IPS DF 6.9 (cell line): ENCODE results near the gene MRPL10.

Experiments
- DNase-seq: peaks from one replicate; pipeline ENCODE4 v3.0.0-alpha.2; 2013; ENCODE audit warnings: low read depth, low spot score
- H3K27ac ChIP-seq: one replicate; pipeline ENCODE4 v1.5.1; 2013; ENCODE audit warnings: low read length, control low read depth
- H3K27me3 ChIP-seq: 2 replicates; pipeline ENCODE4 v1.6.1; 2013; ENCODE audit warnings: mild to moderate bottlenecking, low read length; ENCODE audit not compliant: control insufficient read depth, insufficient read depth
- H3K36me3 ChIP-seq: 2 replicates; pipeline ENCODE4 v1.6.1; 2013; ENCODE audit warnings: low read length; ENCODE audit not compliant: control insufficient read depth, insufficient read depth
- H3K4me1 ChIP-seq: 2 replicates; pipeline ENCODE4 v1.6.1; 2013; ENCODE audit warnings: low read length; ENCODE audit not compliant: control insufficient read depth, insufficient read depth
- H3K4me3 ChIP-seq: 2 replicates; pipeline ENCODE4 v1.5.1; 2013; ENCODE audit warnings: mild to moderate bottlenecking, low read length
- H3K9me3 ChIP-seq: 2 replicates; pipeline ENCODE4 v1.6.1; 2013; ENCODE audit warnings: low read length, inconsistent platforms; ENCODE audit not compliant: control insufficient read depth, insufficient read depth
- WGBS: extraction: QIAGEN DNeasy Blood & Tissue Kit; methylation state at CpG from one replicate; pipeline ENCODE4 v1.1.7; 2013; ENCODE audit warnings: mixed read lengths, missing lambda C conversion rate; ENCODE audit not compliant: insufficient read length, insufficient coverage; 5-methylcytosine and 5-hydroxymethylcytosine counted together

Gene MRPL10

GRCh38 chr17:47872019-47872650 lies 40.8 kb upstream of the MRPL10 start:
- Histone ChIP-seq H3K4me1 (0 out of 2 replicates have a peak, but pooled peaks cover 5% of the 10 kb centered on the region), H3K9me3 (no peaks in the 10 kb centered on the region), H3K27me3 (peaks cover 4% of the 10 kb centered on the region; the same call in 1 of the 2 replicates), H3K36me3 (no peaks in the 10 kb centered on the region), H3K4me3 (peak overlapping the region; percentile 32; the same call in 1 of the 2 replicates), H3K27ac (no peak overlapping the region)
- DNase-seq, result no peak
- WGBS, result no CpG with 5 or more reads among the region's 29 CpGs

- H3K36me3 ChIP-seq, result no peaks in the 10 kb centered on the region
- no peak overlapping the region for H3K27ac ChIP-seq
- H3K4me3 ChIP-seq, result no peak overlapping the region
- 0 out of 2 replicates have a peak, but pooled peaks cover 5% of the 10 kb centered on the region for H3K4me1 ChIP-seq
- DNase-seq, result no peak
- no peaks in the 10 kb centered on the region for H3K9me3 ChIP-seq
- peaks cover 4% of the 10 kb centered on the region; the same call in 1 of the 2 replicates for H3K27me3 ChIP-seq
Observed at GRCh38 chr17:47871048-47871447, 39.7 kb upstream of the MRPL10 start.

GRCh38 chr17:47870056-47870455 lies 38.7 kb upstream of the MRPL10 start:
- no peaks in the 10 kb centered on the region for H3K9me3 ChIP-seq
- peaks cover 4% of the 10 kb centered on the region; the same call in 1 of the 2 replicates for H3K27me3 ChIP-seq
- H3K4me1 ChIP-seq, result 0 out of 2 replicates have a peak, but pooled peaks cover 1% of the 10 kb centered on the region
- no peak overlapping the region for H3K4me3 ChIP-seq
- H3K36me3 ChIP-seq, result no peaks in the 10 kb centered on the region
- WGBS, result no CpG with 5 or more reads among the region's 1 CpG
- H3K27ac ChIP-seq, result no peak overlapping the region
- DNase-seq, result no peak

- no peaks in the 10 kb centered on the region for H3K36me3 ChIP-seq
- WGBS, result no CpG with 5 or more reads among the region's 2 CpGs
- no peak for DNase-seq
- 0 out of 2 replicates have a peak, but pooled peaks cover 1% of the 10 kb centered on the region for H3K4me1 ChIP-seq
- no peaks in the 10 kb centered on the region for H3K9me3 ChIP-seq
- H3K27ac ChIP-seq, result no peak overlapping the region
- H3K4me3 ChIP-seq, result no peak overlapping the region
- H3K27me3 ChIP-seq, result peaks cover 4% of the 10 kb centered on the region; the same call in 1 of the 2 replicates
Observed at GRCh38 chr17:47869114-47869513, 37.8 kb upstream of the MRPL10 start.

GRCh38 chr17:47867813-47868533 lies 36.6 kb upstream of the MRPL10 start:
- no peak overlapping the region for H3K27ac ChIP-seq
- WGBS, result no CpG with 5 or more reads among the region's 11 CpGs
- no peaks in the 10 kb centered on the region for H3K36me3 ChIP-seq
- H3K9me3 ChIP-seq, result no peaks in the 10 kb centered on the region
- H3K4me3 ChIP-seq, result no peak overlapping the region
- H3K4me1 ChIP-seq, result 0 out of 2 replicates have a peak, but pooled peaks cover 1% of the 10 kb centered on the region
- H3K27me3 ChIP-seq, result peaks cover 4% of the 10 kb centered on the region; the same call in 1 of the 2 replicates
- no peak for DNase-seq

DNA sequence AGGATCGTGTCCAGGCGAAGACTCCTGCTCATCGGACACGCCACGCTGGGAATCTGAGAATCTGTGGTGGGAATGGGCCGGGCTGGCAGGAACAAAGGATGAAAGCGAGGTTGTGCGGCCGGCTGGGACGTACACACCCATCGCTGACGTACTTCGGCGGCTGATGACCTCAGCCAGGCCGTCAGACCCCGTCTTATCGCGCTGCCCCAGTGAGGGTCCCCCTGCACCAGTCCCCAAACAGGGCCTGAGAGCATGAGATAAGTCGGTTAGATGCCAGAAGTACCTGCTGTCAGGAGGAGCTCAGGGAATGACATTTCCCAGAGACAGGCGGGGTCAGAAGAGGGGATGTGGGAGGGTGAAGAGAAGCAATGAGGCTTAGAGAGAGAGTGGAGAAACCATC lies 35.6 kb upstream of the MRPL10 start:
- Histone ChIP-seq H3K9me3 (no peaks in the 10 kb centered on the region), H3K36me3 (no peaks in the 10 kb centered on the region), H3K27me3 (peaks cover 4% of the 10 kb centered on the region; the same call in 1 of the 2 replicates), H3K27ac (no peak overlapping the region), H3K4me3 (no peak overlapping the region), H3K4me1 (0 out of 2 replicates have a peak, but pooled peaks cover 1% of the 10 kb centered on the region)
- WGBS, result no CpG with 5 or more reads among the region's 20 CpGs
- DNase-seq, result no peak

GRCh38 chr17:47864791-47865216 lies 33.5 kb upstream of the MRPL10 start:
- no peak for DNase-seq
- Histone ChIP-seq H3K27me3 (no peaks in the 10 kb centered on the region), H3K27ac (no peak overlapping the region), H3K4me1 (no peaks in the 10 kb centered on the region), H3K4me3 (no peak overlapping the region), H3K9me3 (no peaks in the 10 kb centered on the region), H3K36me3 (no peaks in the 10 kb centered on the region)
- WGBS, result no CpG with 5 or more reads among the region's 7 CpGs

- DNase-seq, result no peak
- H3K27ac ChIP-seq, result no peak overlapping the region
- WGBS, result no CpG with 5 or more reads among the region's 7 CpGs
Observed at GRCh38 chr17:47862621-47863440, 31.5 kb upstream of the MRPL10 start.

GRCh38 chr17:47860386-47860785 lies 29.0 kb upstream of the MRPL10 start:
- Histone ChIP-seq H3K36me3 (no peaks in the 10 kb centered on the region), H3K9me3 (no peaks in the 10 kb centered on the region), H3K4me1 (0 out of 2 replicates have a peak, but pooled peaks cover 1% of the 10 kb centered on the region), H3K27ac (no peak overlapping the region), H3K4me3 (no peak overlapping the region), H3K27me3 (peaks cover 2% of the 10 kb centered on the region; the same call in 1 of the 2 replicates)
- no peak for DNase-seq
- no CpG with 5 or more reads among the region's 5 CpGs for WGBS

More at GRCh38 chr17:47862621-47863440, 31.5 kb upstream of the MRPL10 start:
- Histone ChIP-seq H3K27me3 (no peaks in the 10 kb centered on the region), H3K4me1 (no peaks in the 10 kb centered on the region), H3K4me3 (no peak overlapping the region), H3K9me3 (no peaks in the 10 kb centered on the region), H3K36me3 (no peaks in the 10 kb centered on the region)
